ENCODE data around the gene PDZK1IP1.

- TF ChIP-seq REST (IDR thresholded peaks at IDR 0.05; ENCODE audit: insufficient read depth in 1 of 2, low read depth in 2 of 2, low read length in 2 of 2) (no peak), POLR2AphosphoS5 (IDR thresholded peaks at IDR 0.05; ENCODE audit: low read depth, low read length) (no peak), SIN3A (IDR thresholded peaks at IDR 0.05; ENCODE audit: borderline replicate concordance, insufficient read depth, low read length) (no peak)
Observed at GRCh38 chr1:47160716-47161115, 29.1 kb downstream of the PDZK1IP1 start.

Measured in PFSK-1 (cell line).